ENCODE data around the gene TSPAN12. TPM values are rescaled to one million over a fixed set of nuclear protein-coding genes. Genes with fewer than 3 reads are reported as not detected.
A peak's percentile ranks its signal among the peaks of the same experiment; 100 is the strongest.
"Not testable (repeated sequence)": the region's sequence is repeated elsewhere in the genome, so short reads cannot be mapped to it uniquely, and the experiment has no call there.

Gene TSPAN12
- 13.9 TPM for polyA plus RNA-seq (2013, experiment 1 of 2)
- polyA plus RNA-seq (2013, experiment 2 of 2) = 15.1 TPM

- H3K4me1 ChIP-seq (ENCODE audit: control insufficient read depth, insufficient read depth, low read length, poor library complexity, severe bottlenecking) = no peaks in the 10 kb centered on the region
- peak within 1 kb of the TSS; percentile 60 for H3K4me3 ChIP-seq (ENCODE audit: extremely low read depth, insufficient read depth, low read length, poor library complexity, severe bottlenecking)
- H3K36me3 ChIP-seq (ENCODE audit: control insufficient read depth, insufficient read depth, low read length) = no peaks in the 10 kb centered on the region
- WGBS, 2 experiments (ENCODE audit: insufficient coverage in 2 of 2) = 0 to 1% methylated on average over 38 to 59 of the region's 71 CpGs
- no peaks in the 10 kb centered on the region for H3K9me3 ChIP-seq (ENCODE audit: control insufficient read depth, low read length)
- peak within 1 kb of the TSS; percentile 95 for H3K27ac ChIP-seq (ENCODE audit: low read depth, low read length, severe bottlenecking)
Observed at GRCh38 chr7:120857588-120858573, at the start of gene TSPAN12. TSPAN12 (minus strand) TSS chr7:120858144; CDS start chr7:120856763, 1,381 bp downstream.

GRCh38 chr7:120898715-120899499, 41.0 kb upstream of the TSPAN12 start:
- peaks cover 16% of the 10 kb centered on the region for H3K9me3 ChIP-seq (ENCODE audit: control insufficient read depth, low read length)

GRCh38 chr7:120895253-120895652, 37.3 kb upstream of the TSPAN12 start:
- not testable (repeated sequence) for H3K4me1 ChIP-seq (ENCODE audit: control insufficient read depth, insufficient read depth, low read length, poor library complexity, severe bottlenecking); H3K27ac ChIP-seq (ENCODE audit: low read depth, low read length, severe bottlenecking); H3K4me3 ChIP-seq (ENCODE audit: extremely low read depth, insufficient read depth, low read length, poor library complexity, severe bottlenecking); H3K36me3 ChIP-seq (ENCODE audit: control insufficient read depth, insufficient read depth, low read length)
- WGBS, 2 experiments (ENCODE audit: insufficient coverage in 2 of 2) = 89 to 90% methylated on average over 3 of the region's 3 CpGs
- peaks cover 24% of the 10 kb centered on the region for H3K9me3 ChIP-seq (ENCODE audit: control insufficient read depth, low read length)

More at GRCh38 chr7:120898715-120899499, 41.0 kb upstream of the TSPAN12 start:
- Histone ChIP-seq H3K4me3 (ENCODE audit: extremely low read depth, insufficient read depth, low read length, poor library complexity, severe bottlenecking) (no peak overlapping the region), H3K36me3 (ENCODE audit: control insufficient read depth, insufficient read depth, low read length) (no peaks in the 10 kb centered on the region), H3K27ac (ENCODE audit: low read depth, low read length, severe bottlenecking) (no peak overlapping the region), H3K4me1 (ENCODE audit: control insufficient read depth, insufficient read depth, low read length, poor library complexity, severe bottlenecking) (no peaks in the 10 kb centered on the region)
- 94% methylated on average over 4 of the region's 4 CpGs; no CpG with 5 or more reads in 1 of the 2 experiments for WGBS, 2 experiments (ENCODE audit: insufficient coverage in 2 of 2)

GRCh38 chr7:120885602-120886001, 27.7 kb upstream of the TSPAN12 start:
- 92 to 100% methylated on average over 1 to 2 of the region's 4 CpGs for WGBS, 2 experiments (ENCODE audit: insufficient coverage in 2 of 2)
- not testable (repeated sequence) for H3K27ac ChIP-seq (ENCODE audit: low read depth, low read length, severe bottlenecking); H3K4me3 ChIP-seq (ENCODE audit: extremely low read depth, insufficient read depth, low read length, poor library complexity, severe bottlenecking); H3K4me1 ChIP-seq (ENCODE audit: control insufficient read depth, insufficient read depth, low read length, poor library complexity, severe bottlenecking); H3K36me3 ChIP-seq (ENCODE audit: control insufficient read depth, insufficient read depth, low read length); H3K9me3 ChIP-seq (ENCODE audit: control insufficient read depth, low read length)

- Histone ChIP-seq H3K27ac (ENCODE audit: low read depth, low read length, severe bottlenecking) (no peak overlapping the region), H3K36me3 (ENCODE audit: control insufficient read depth, insufficient read depth, low read length) (no peaks in the 10 kb centered on the region), H3K4me1 (ENCODE audit: control insufficient read depth, insufficient read depth, low read length, poor library complexity, severe bottlenecking) (no peaks in the 10 kb centered on the region), H3K4me3 (ENCODE audit: extremely low read depth, insufficient read depth, low read length, poor library complexity, severe bottlenecking) (no peak overlapping the region), H3K9me3 (ENCODE audit: control insufficient read depth, low read length) (no peaks in the 10 kb centered on the region)
- WGBS, 2 experiments (ENCODE audit: insufficient coverage in 2 of 2) = 80 to 89% methylated on average over 3 of the region's 4 CpGs
Observed at GRCh38 chr7:120877701-120878100, 19.8 kb upstream of the TSPAN12 start.

- Histone ChIP-seq H3K27ac (ENCODE audit: low read depth, low read length, severe bottlenecking) (no peak overlapping the region), H3K4me1 (ENCODE audit: control insufficient read depth, insufficient read depth, low read length, poor library complexity, severe bottlenecking) (no peaks in the 10 kb centered on the region), H3K9me3 (ENCODE audit: control insufficient read depth, low read length) (no peaks in the 10 kb centered on the region), H3K36me3 (ENCODE audit: control insufficient read depth, insufficient read depth, low read length) (no peaks in the 10 kb centered on the region), H3K4me3 (ENCODE audit: extremely low read depth, insufficient read depth, low read length, poor library complexity, severe bottlenecking) (no peak overlapping the region)
- no CpG with 5 or more reads among the region's 2 CpGs for WGBS, 2 experiments (ENCODE audit: insufficient coverage in 2 of 2)
Observed at GRCh38 chr7:120876922-120877321, 19.0 kb upstream of the TSPAN12 start.

GRCh38 chr7:120874722-120875121, 16.8 kb upstream of the TSPAN12 start:
- Histone ChIP-seq H3K27ac (ENCODE audit: low read depth, low read length, severe bottlenecking) (no peak overlapping the region), H3K4me3 (ENCODE audit: extremely low read depth, insufficient read depth, low read length, poor library complexity, severe bottlenecking) (no peak overlapping the region), H3K9me3 (ENCODE audit: control insufficient read depth, low read length) (no peaks in the 10 kb centered on the region), H3K36me3 (ENCODE audit: control insufficient read depth, insufficient read depth, low read length) (no peaks in the 10 kb centered on the region), H3K4me1 (ENCODE audit: control insufficient read depth, insufficient read depth, low read length, poor library complexity, severe bottlenecking) (no peaks in the 10 kb centered on the region)
- no CpG with 5 or more reads among the region's 3 CpGs for WGBS, 2 experiments (ENCODE audit: insufficient coverage in 2 of 2)

GRCh38 chr7:120874016-120874415, 16.1 kb upstream of the TSPAN12 start:
- 100% methylated on average over 1 of the region's 1 CpG for WGBS, 2 experiments (ENCODE audit: insufficient coverage in 2 of 2)
- Histone ChIP-seq H3K4me1 (ENCODE audit: control insufficient read depth, insufficient read depth, low read length, poor library complexity, severe bottlenecking) (no peaks in the 10 kb centered on the region), H3K9me3 (ENCODE audit: control insufficient read depth, low read length) (no peaks in the 10 kb centered on the region), H3K4me3 (ENCODE audit: extremely low read depth, insufficient read depth, low read length, poor library complexity, severe bottlenecking) (no peak overlapping the region), H3K27ac (ENCODE audit: low read depth, low read length, severe bottlenecking) (no peak overlapping the region), H3K36me3 (ENCODE audit: control insufficient read depth, insufficient read depth, low read length) (no peaks in the 10 kb centered on the region)

- no CpG with 5 or more reads among the region's 4 CpGs for WGBS, 2 experiments (ENCODE audit: insufficient coverage in 2 of 2)
- no peaks in the 10 kb centered on the region for H3K4me1 ChIP-seq (ENCODE audit: control insufficient read depth, insufficient read depth, low read length, poor library complexity, severe bottlenecking)
- no peaks in the 10 kb centered on the region for H3K36me3 ChIP-seq (ENCODE audit: control insufficient read depth, insufficient read depth, low read length)
- no peak overlapping the region for H3K4me3 ChIP-seq (ENCODE audit: extremely low read depth, insufficient read depth, low read length, poor library complexity, severe bottlenecking)
- H3K27ac ChIP-seq (ENCODE audit: low read depth, low read length, severe bottlenecking) = no peak overlapping the region
- H3K9me3 ChIP-seq (ENCODE audit: control insufficient read depth, low read length) = no peaks in the 10 kb centered on the region
Observed at GRCh38 chr7:120873401-120873800, 15.5 kb upstream of the TSPAN12 start.

GRCh38 chr7:120869700-120870099, 11.8 kb upstream of the TSPAN12 start:
- no CpG with 5 or more reads among the region's 2 CpGs for WGBS, 2 experiments (ENCODE audit: insufficient coverage in 2 of 2)

More at GRCh38 chr7:120869700-120870099, 11.8 kb upstream of the TSPAN12 start:
- no peaks in the 10 kb centered on the region for H3K9me3 ChIP-seq (ENCODE audit: control insufficient read depth, low read length)
- no peaks in the 10 kb centered on the region for H3K36me3 ChIP-seq (ENCODE audit: control insufficient read depth, insufficient read depth, low read length)
- no peak overlapping the region for H3K27ac ChIP-seq (ENCODE audit: low read depth, low read length, severe bottlenecking)
- H3K4me1 ChIP-seq (ENCODE audit: control insufficient read depth, insufficient read depth, low read length, poor library complexity, severe bottlenecking) = peaks cover 5% of the 10 kb centered on the region
- H3K4me3 ChIP-seq (ENCODE audit: extremely low read depth, insufficient read depth, low read length, poor library complexity, severe bottlenecking) = no peak overlapping the region
